ENCODE results near the gene WDR88. TPM values are rescaled to one million over a fixed set of nuclear protein-coding genes. Genes with fewer than 3 reads are reported as not detected.
"Not testable (repeated sequence)": the region's sequence is repeated elsewhere in the genome, so short reads cannot be mapped to it uniquely, and the experiment has no call there.

The WDR88 gene
- total RNA-seq, 1 donor from 2014 or later: not detected

GRCh38 chr19:33161201-33161600 lies 29.3 kb downstream of the WDR88 start:
- Histone ChIP-seq H3K27me3 (ENCODE audit: control insufficient read depth in 3 of 3, insufficient read depth in 3 of 3, low read length in 3 of 3) (no peaks in the 10 kb centered on the region), H3K4me3 (ENCODE audit: low read length in 3 of 3) (no peak overlapping the region), H3K4me1 (ENCODE audit: control insufficient read depth in 3 of 3, insufficient read depth in 3 of 3, low read length in 3 of 3) (no peaks in the 10 kb centered on the region), H3K9me3 (ENCODE audit: control insufficient read depth in 3 of 3, low read length in 3 of 3) (no peaks in the 10 kb centered on the region), H3K9ac (ENCODE audit: low read depth in 1 of 3, low read length in 3 of 3) (no peak overlapping the region), H3K27ac (ENCODE audit: low read depth, low read length) (no peak overlapping the region), H3K36me3 (ENCODE audit: control insufficient read depth in 3 of 3, insufficient read depth in 3 of 3, low read length in 3 of 3) (no peaks in the 10 kb centered on the region)

- Histone ChIP-seq H3K27ac (ENCODE audit: low read depth, low read length) (no peak overlapping the region), H3K4me1 (ENCODE audit: control insufficient read depth in 3 of 3, insufficient read depth in 3 of 3, low read length in 3 of 3) (no peaks in the 10 kb centered on the region), H3K36me3 (ENCODE audit: control insufficient read depth in 3 of 3, insufficient read depth in 3 of 3, low read length in 3 of 3) (no peaks in the 10 kb centered on the region), H3K9ac (ENCODE audit: low read depth in 1 of 3, low read length in 3 of 3) (no peak overlapping the region), H3K9me3 (ENCODE audit: control insufficient read depth in 3 of 3, low read length in 3 of 3) (peaks cover 0 to 3% (median 0%) of the 10 kb centered on the region in 3 donors), H3K27me3 (ENCODE audit: control insufficient read depth in 3 of 3, insufficient read depth in 3 of 3, low read length in 3 of 3) (no peaks in the 10 kb centered on the region), H3K4me3 (ENCODE audit: low read length in 3 of 3) (no peak overlapping the region)
These were observed 31.6 kb downstream of the WDR88 start for GRCh38 chr19:33163481-33163880.

GRCh38 chr19:33166037-33166436 lies 34.1 kb downstream of the WDR88 start:
- not testable (repeated sequence) for H3K36me3 ChIP-seq (ENCODE audit: control insufficient read depth in 3 of 3, insufficient read depth in 3 of 3, low read length in 3 of 3); H3K4me1 ChIP-seq (ENCODE audit: control insufficient read depth in 3 of 3, insufficient read depth in 3 of 3, low read length in 3 of 3); H3K9me3 ChIP-seq (ENCODE audit: control insufficient read depth in 3 of 3, low read length in 3 of 3); H3K27ac ChIP-seq (ENCODE audit: low read depth, low read length); H3K9ac ChIP-seq (ENCODE audit: low read depth in 1 of 3, low read length in 3 of 3); H3K27me3 ChIP-seq (ENCODE audit: control insufficient read depth in 3 of 3, insufficient read depth in 3 of 3, low read length in 3 of 3); H3K4me3 ChIP-seq (ENCODE audit: low read length in 3 of 3)

GRCh38 chr19:33167438-33167837 lies 35.5 kb downstream of the WDR88 start:
- Histone ChIP-seq H3K9me3 (ENCODE audit: control insufficient read depth in 3 of 3, low read length in 3 of 3) (peaks cover 0 to 3% (median 0%) of the 10 kb centered on the region in 3 donors), H3K4me1 (ENCODE audit: control insufficient read depth in 3 of 3, insufficient read depth in 3 of 3, low read length in 3 of 3) (no peaks in the 10 kb centered on the region), H3K27ac (ENCODE audit: low read depth, low read length) (no peak overlapping the region)

GRCh38 chr19:33168528-33168927 lies 36.6 kb downstream of the WDR88 start:
- no peaks in the 10 kb centered on the region for H3K27me3 ChIP-seq (ENCODE audit: control insufficient read depth in 3 of 3, insufficient read depth in 3 of 3, low read length in 3 of 3)
- no peak overlapping the region for H3K27ac ChIP-seq (ENCODE audit: low read depth, low read length)
- H3K9ac ChIP-seq (ENCODE audit: low read depth in 1 of 3, low read length in 3 of 3): no peak overlapping the region
- H3K36me3 ChIP-seq (ENCODE audit: control insufficient read depth in 3 of 3, insufficient read depth in 3 of 3, low read length in 3 of 3): no peaks in the 10 kb centered on the region
- peaks cover 2 to 6% (median 5%) of the 10 kb centered on the region in 3 donors for H3K4me1 ChIP-seq (ENCODE audit: control insufficient read depth in 3 of 3, insufficient read depth in 3 of 3, low read length in 3 of 3)
- no peak overlapping the region for H3K4me3 ChIP-seq (ENCODE audit: low read length in 3 of 3)
- peaks cover 0 to 3% (median 0%) of the 10 kb centered on the region in 3 donors for H3K9me3 ChIP-seq (ENCODE audit: control insufficient read depth in 3 of 3, low read length in 3 of 3)

More at GRCh38 chr19:33167438-33167837, 35.5 kb downstream of the WDR88 start:
- Histone ChIP-seq H3K36me3 (ENCODE audit: control insufficient read depth in 3 of 3, insufficient read depth in 3 of 3, low read length in 3 of 3) (no peaks in the 10 kb centered on the region), H3K4me3 (ENCODE audit: low read length in 3 of 3) (no peak overlapping the region), H3K9ac (ENCODE audit: low read depth in 1 of 3, low read length in 3 of 3) (no peak overlapping the region), H3K27me3 (ENCODE audit: control insufficient read depth in 3 of 3, insufficient read depth in 3 of 3, low read length in 3 of 3) (no peaks in the 10 kb centered on the region)

GRCh38 chr19:33171222-33171795 lies 39.4 kb downstream of the WDR88 start:
- Histone ChIP-seq H3K9ac (ENCODE audit: low read depth in 1 of 3, low read length in 3 of 3) (no peak overlapping the region), H3K27me3 (ENCODE audit: control insufficient read depth in 3 of 3, insufficient read depth in 3 of 3, low read length in 3 of 3) (no peaks in the 10 kb centered on the region), H3K27ac (ENCODE audit: low read depth, low read length) (no peak overlapping the region), H3K4me1 (ENCODE audit: control insufficient read depth in 3 of 3, insufficient read depth in 3 of 3, low read length in 3 of 3) (peaks cover 13 to 30% (median 20%) of the 10 kb centered on the region in 3 donors), H3K36me3 (ENCODE audit: control insufficient read depth in 3 of 3, insufficient read depth in 3 of 3, low read length in 3 of 3) (no peaks in the 10 kb centered on the region), H3K4me3 (ENCODE audit: low read length in 3 of 3) (no peak overlapping the region), H3K9me3 (ENCODE audit: control insufficient read depth in 3 of 3, low read length in 3 of 3) (peaks cover 0 to 3% (median 0%) of the 10 kb centered on the region in 3 donors)

- H3K27me3 ChIP-seq (ENCODE audit: control insufficient read depth in 3 of 3, insufficient read depth in 3 of 3, low read length in 3 of 3): no peaks in the 10 kb centered on the region
- H3K4me1 ChIP-seq (ENCODE audit: control insufficient read depth in 3 of 3, insufficient read depth in 3 of 3, low read length in 3 of 3): peaks cover 13 to 31% (median 20%) of the 10 kb centered on the region in 3 donors
- H3K9ac ChIP-seq (ENCODE audit: low read depth in 1 of 3, low read length in 3 of 3): no peak overlapping the region
- no peak overlapping the region for H3K4me3 ChIP-seq (ENCODE audit: low read length in 3 of 3)
- H3K27ac ChIP-seq (ENCODE audit: low read depth, low read length): no peak overlapping the region
- peaks cover 0 to 3% (median 0%) of the 10 kb centered on the region in 3 donors for H3K9me3 ChIP-seq (ENCODE audit: control insufficient read depth in 3 of 3, low read length in 3 of 3)
- no peaks in the 10 kb centered on the region for H3K36me3 ChIP-seq (ENCODE audit: control insufficient read depth in 3 of 3, insufficient read depth in 3 of 3, low read length in 3 of 3)
These were observed 40.0 kb downstream of the WDR88 start for GRCh38 chr19:33171916-33172359.

GRCh38 chr19:33174186-33174585 lies 42.3 kb downstream of the WDR88 start:
- Histone ChIP-seq H3K4me3 (ENCODE audit: low read length in 3 of 3) (no peak overlapping the region), H3K9me3 (ENCODE audit: control insufficient read depth in 3 of 3, low read length in 3 of 3) (no peaks in the 10 kb centered on the region), H3K9ac (ENCODE audit: low read depth in 1 of 3, low read length in 3 of 3) (peak overlapping the region in 1 of 3 donors; percentile 16), H3K4me1 (ENCODE audit: control insufficient read depth in 3 of 3, insufficient read depth in 3 of 3, low read length in 3 of 3) (peaks cover 21 to 41% (median 31%) of the 10 kb centered on the region in 3 donors), H3K36me3 (ENCODE audit: control insufficient read depth in 3 of 3, insufficient read depth in 3 of 3, low read length in 3 of 3) (no peaks in the 10 kb centered on the region), H3K27me3 (ENCODE audit: control insufficient read depth in 3 of 3, insufficient read depth in 3 of 3, low read length in 3 of 3) (no peaks in the 10 kb centered on the region), H3K27ac (ENCODE audit: low read depth, low read length) (no peak overlapping the region)

GRCh38 chr19:33175156-33175782 lies 43.4 kb downstream of the WDR88 start:
- Histone ChIP-seq H3K9ac (ENCODE audit: low read depth in 1 of 3, low read length in 3 of 3) (peak overlapping the region; percentile 88 to 97 (median 97)), H3K36me3 (ENCODE audit: control insufficient read depth in 3 of 3, insufficient read depth in 3 of 3, low read length in 3 of 3) (no peaks in the 10 kb centered on the region), H3K4me3 (ENCODE audit: low read length in 3 of 3) (peak overlapping the region; percentile 84 to 95 (median 91)), H3K9me3 (ENCODE audit: control insufficient read depth in 3 of 3, low read length in 3 of 3) (no peaks in the 10 kb centered on the region), H3K27ac (ENCODE audit: low read depth, low read length) (no peak overlapping the region), H3K4me1 (ENCODE audit: control insufficient read depth in 3 of 3, insufficient read depth in 3 of 3, low read length in 3 of 3) (peaks cover 21 to 41% (median 31%) of the 10 kb centered on the region in 3 donors), H3K27me3 (ENCODE audit: control insufficient read depth in 3 of 3, insufficient read depth in 3 of 3, low read length in 3 of 3) (no peaks in the 10 kb centered on the region)

GRCh38 chr19:33175886-33176669 lies 44.2 kb downstream of the WDR88 start:
- H3K27me3 ChIP-seq (ENCODE audit: control insufficient read depth in 3 of 3, insufficient read depth in 3 of 3, low read length in 3 of 3): no peaks in the 10 kb centered on the region
- H3K9ac ChIP-seq (ENCODE audit: low read depth in 1 of 3, low read length in 3 of 3): peak overlapping the region; percentile 88 to 97 (median 97)
- peak overlapping the region; percentile 87 for H3K27ac ChIP-seq (ENCODE audit: low read depth, low read length)
- peaks cover 21 to 41% (median 31%) of the 10 kb centered on the region in 3 donors for H3K4me1 ChIP-seq (ENCODE audit: control insufficient read depth in 3 of 3, insufficient read depth in 3 of 3, low read length in 3 of 3)
- H3K36me3 ChIP-seq (ENCODE audit: control insufficient read depth in 3 of 3, insufficient read depth in 3 of 3, low read length in 3 of 3): no peaks in the 10 kb centered on the region
- no peaks in the 10 kb centered on the region for H3K9me3 ChIP-seq (ENCODE audit: control insufficient read depth in 3 of 3, low read length in 3 of 3)
- H3K4me3 ChIP-seq (ENCODE audit: low read length in 3 of 3): peak overlapping the region; percentile 84 to 95 (median 91)

All from skeletal muscle tissue (tissue), 4 donors.